HG03432 (cell line): Measurements from ENCODE around the gene GTPBP2.

Source experiments
- ATAC-seq: cut with Tn5 transposase; IDR thresholded peaks from one replicate; pipeline ENCODE4 v1.9.1; 2021; ENCODE audit warnings: mild to moderate bottlenecking, moderate library complexity; ENCODE audit not compliant: unreplicated experiment

The GTPBP2 gene

DNA sequence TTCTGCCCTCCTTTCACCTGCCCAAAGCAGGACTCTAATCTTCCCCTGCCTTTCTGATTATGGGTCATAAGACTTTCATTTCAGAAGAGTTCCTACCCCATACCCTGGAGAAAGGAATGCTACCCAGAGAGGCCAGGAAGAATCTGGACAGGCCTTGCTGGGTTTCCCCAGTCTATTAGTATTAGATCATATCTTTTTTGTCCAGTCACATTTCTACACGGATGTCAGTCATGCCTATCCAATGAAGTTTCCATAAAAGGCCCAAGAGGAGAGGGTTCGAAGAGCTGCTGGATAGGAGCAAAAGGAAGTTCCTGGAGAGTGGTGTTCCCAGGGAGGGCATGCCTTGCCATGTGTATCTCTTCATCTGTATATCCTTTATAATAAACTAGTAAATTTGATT, 49.9 kb downstream of the GTPBP2 start:
- ATAC-seq, result no peak

GRCh38 chr6:43578748-43579147, 50.3 kb downstream of the GTPBP2 start:
- ATAC-seq, result no peak

GRCh38 chr6:43575772-43576551, 53.1 kb downstream of the GTPBP2 start, which contains the start of the genes POLH and XPO5:
POLH (plus strand) TSS chr6:43576185; CDS start chr6:43582320, 6,135 bp downstream.
XPO5 (minus strand) TSS chr6:43576038; CDS start chr6:43575864, 174 bp downstream.
- peak; percentile 91 for ATAC-seq

- ATAC-seq, result peak; percentile 4
Measured at GRCh38 chr6:43575105-43575771, 53.8 kb downstream of the GTPBP2 start.

GRCh38 chr6:43572015-43572414, 57.0 kb downstream of the GTPBP2 start:
- ATAC-seq, result no peak

DNA sequence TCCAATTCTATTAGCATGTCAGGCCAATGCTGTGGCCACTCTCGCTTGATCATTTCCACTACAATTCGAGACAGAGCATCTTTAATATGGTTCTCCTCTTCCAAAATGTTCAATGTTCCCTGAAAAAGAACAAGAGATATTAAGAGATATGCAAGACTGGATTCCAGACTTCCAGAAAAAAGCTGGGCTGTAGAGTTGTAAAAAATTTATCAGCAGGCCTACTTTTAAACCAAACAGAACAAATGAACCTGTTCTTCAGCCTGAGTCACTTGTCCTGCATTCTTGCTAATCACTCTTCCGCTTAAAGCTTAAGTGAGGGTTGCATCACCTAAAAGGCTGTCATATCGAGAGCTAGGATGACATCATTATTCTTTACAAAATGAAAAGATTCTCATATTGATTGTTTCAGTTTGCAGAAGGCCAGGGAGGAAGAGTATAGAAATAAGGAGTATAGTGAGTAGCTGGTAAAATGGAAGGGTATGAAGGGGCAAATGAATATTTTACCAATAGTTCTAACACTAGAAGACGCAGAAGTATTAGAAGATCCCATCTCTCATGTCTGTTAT, 58.1 kb downstream of the GTPBP2 start:
- no peak for ATAC-seq
